ENCODE results near the gene FAU. TPM values are rescaled to one million over a fixed set of nuclear protein-coding genes. Genes with fewer than 3 reads are reported as not detected.

Gene FAU
- total RNA-seq, 2 experiments from 2014 or later = 1,937 to 1,976 TPM

GRCh38 chr11:65071907-65072630 lies 49.9 kb downstream of the FAU start:
- no peak for TF ChIP-seq CTCF (IDR thresholded peaks at IDR 0.05)
- no peaks in the 10 kb centered on the region for H3K4me1 ChIP-seq (ENCODE audit: insufficient read depth, low read length)
- H3K27ac ChIP-seq (ENCODE audit: low read depth in 1 of 2, low read length in 2 of 2) = no peak overlapping the region
- Mint-ChIP-seq H3K36me3 (ENCODE audit: low read depth) (no peaks in the 10 kb centered on the region), H3K4me3 (no peak overlapping the region), H3K9me3 (no peaks in the 10 kb centered on the region), H3K27me3 (no peaks in the 10 kb centered on the region), H3K4me1 (ENCODE audit: low read depth) (no peaks in the 10 kb centered on the region), H3K27ac (no peak overlapping the region)
- no peaks in the 10 kb centered on the region for H3K27me3 ChIP-seq (ENCODE audit: control insufficient read depth in 1 of 2, insufficient read depth in 2 of 2, low read length in 2 of 2)
- H3K9me3 ChIP-seq (ENCODE audit: control insufficient read depth in 1 of 2, insufficient read depth in 1 of 2, low read length in 2 of 2) = no peaks in the 10 kb centered on the region
- no peak for ATAC-seq (ENCODE audit: poor library complexity)
- no peaks in the 10 kb centered on the region for H3K36me3 ChIP-seq (ENCODE audit: insufficient read depth, low read length)
- intact Hi-C loops (cut with DNase I, micrococcal nuclease) = no loop called here
- POLR2A ChIA-PET = no interaction called here
- CTCF ChIA-PET = no interaction called here
- no peak overlapping the region for H3K4me3 ChIP-seq (ENCODE audit: low read length)
- DNase-seq = no peak

Small RNAs within 50 kb of the gene (microRNA-seq; reads per million reads assigned to microRNA genes)
- gene MIR6751 (ENCODE audit: borderline microRNAs expressed, borderline replicate concordance) = not detected

Other genes with a start within 250 kb of the FAU start
- 100 to 1,000 TPM; 132 to 139 TPM for gene EHD1, start 243.5 kb downstream of the FAU start, total RNA-seq
- gene ATG2A, start 204.9 kb downstream of the FAU start, total RNA-seq = 100 to 1,000 TPM; 189 to 198 TPM
- gene PPP2R5B, start 197.4 kb downstream of the FAU start, total RNA-seq = 10 to 100 TPM; 16.8 to 18.3 TPM
- gene GPHA2, start 186.2 kb downstream of the FAU start, total RNA-seq = under 1 TPM; 0.49 to 0.56 TPM
- under 1 TPM; 0.50 to 0.55 TPM for gene MAJIN, start 150.0 kb downstream of the FAU start, total RNA-seq
- not detected for gene BATF2, start 125.2 kb downstream of the FAU start, total RNA-seq
- gene ARL2, start 108.0 kb downstream of the FAU start, total RNA-seq = 10 to 100 TPM; 10.5 to 11.1 TPM
- gene SNX15, start 94.7 kb downstream of the FAU start, total RNA-seq = 10 to 100 TPM; 13.9 to 14.7 TPM
- gene SAC3D1, start 80.9 kb downstream of the FAU start, total RNA-seq = under 1 TPM; 0.49 to 0.78 TPM
- gene NAALADL1, start 63.6 kb downstream of the FAU start, total RNA-seq = 1 to 10 TPM; 7.7 to 9.2 TPM
- gene CDCA5, start 38.1 kb downstream of the FAU start, total RNA-seq = under 1 TPM; 0.77 to 0.84 TPM
- gene ZFPL1, start 37.9 kb downstream of the FAU start, total RNA-seq = 10 to 100 TPM; 46.2 to 47.7 TPM
- gene VPS51, start 25.9 kb downstream of the FAU start, total RNA-seq = 100 to 1,000 TPM; 243 to 246 TPM
- 10 to 100 TPM; 20.0 to 20.4 TPM for gene TM7SF2, start 10.3 kb downstream of the FAU start, total RNA-seq
- gene ZNHIT2, start 4.4 kb downstream of the FAU start, total RNA-seq = 1 to 10 TPM; 9.0 to 9.5 TPM
- 10 to 100 TPM; 53.0 to 53.3 TPM for gene MRPL49, start 187 bp upstream of the FAU start, total RNA-seq
- gene SYVN1, start 12.4 kb upstream of the FAU start, total RNA-seq = 10 to 100 TPM; 89.1 to 96.8 TPM
- not detected for gene SPDYC, start 48.1 kb upstream of the FAU start, total RNA-seq
- 10 to 100 TPM; 80.3 to 83.2 TPM for gene CAPN1, start 59.8 kb upstream of the FAU start, total RNA-seq
- 10 to 100 TPM in 1 of 2 experiments, 1 to 10 TPM in 1; 9.6 to 10.6 TPM for gene POLA2, start 139.8 kb upstream of the FAU start, total RNA-seq
- under 1 TPM in 1 of 2 experiments, not detected in 1; 0.96 TPM for gene CDC42EP2, start 192.7 kb upstream of the FAU start, total RNA-seq
- 10 to 100 TPM; 50.3 to 60.1 TPM for gene DPF2, start 211.7 kb upstream of the FAU start, total RNA-seq
- gene TIGD3, start 232.6 kb upstream of the FAU start, total RNA-seq = under 1 TPM; 0.73 to 0.85 TPM

Data from CD4-positive, alpha-beta T cell (primary cell).